ENCODE measurements around the gene OSBPL5.

Gene OSBPL5

DNA sequence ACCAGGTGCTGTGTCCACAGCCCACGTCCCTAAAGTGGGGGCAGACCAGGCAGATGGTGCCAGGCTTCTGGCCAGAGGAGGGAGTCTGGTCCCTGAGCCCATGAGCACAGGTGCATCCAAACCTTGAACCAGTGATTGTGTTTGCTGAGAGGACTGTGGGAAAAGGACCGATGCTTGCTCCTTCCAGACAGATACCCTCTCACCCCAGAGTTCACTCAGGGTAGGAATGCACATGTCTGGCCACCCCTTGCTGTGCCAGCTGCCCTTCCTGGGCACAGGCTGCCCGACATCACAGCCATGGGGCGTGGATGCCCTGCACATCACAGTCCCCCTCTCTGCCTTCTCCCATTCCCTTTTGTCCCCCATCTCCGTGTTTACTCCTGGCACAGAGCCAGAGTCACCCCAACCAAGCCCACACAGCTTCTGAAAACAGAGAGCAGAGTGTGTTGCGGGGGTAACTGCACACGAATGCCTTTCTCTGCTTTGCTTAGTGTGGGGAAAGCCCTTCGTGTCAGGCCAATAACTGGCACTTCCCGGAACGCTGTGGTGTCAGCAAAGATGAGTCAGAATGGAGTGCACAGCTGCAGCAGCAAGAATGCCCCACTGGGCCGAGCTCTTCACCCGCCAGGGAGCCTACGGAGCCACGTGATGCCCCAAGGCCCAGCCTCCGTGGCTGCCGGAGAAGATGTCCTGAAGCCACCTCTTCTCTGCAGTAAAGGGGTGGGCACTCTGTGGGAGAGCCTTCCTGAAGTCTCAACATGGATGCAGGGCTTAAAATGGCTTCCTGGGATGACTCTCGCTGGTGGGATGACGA lies 115.5 kb downstream of the OSBPL5 start:
- peak; percentile 52 for DNase-seq

DNA sequence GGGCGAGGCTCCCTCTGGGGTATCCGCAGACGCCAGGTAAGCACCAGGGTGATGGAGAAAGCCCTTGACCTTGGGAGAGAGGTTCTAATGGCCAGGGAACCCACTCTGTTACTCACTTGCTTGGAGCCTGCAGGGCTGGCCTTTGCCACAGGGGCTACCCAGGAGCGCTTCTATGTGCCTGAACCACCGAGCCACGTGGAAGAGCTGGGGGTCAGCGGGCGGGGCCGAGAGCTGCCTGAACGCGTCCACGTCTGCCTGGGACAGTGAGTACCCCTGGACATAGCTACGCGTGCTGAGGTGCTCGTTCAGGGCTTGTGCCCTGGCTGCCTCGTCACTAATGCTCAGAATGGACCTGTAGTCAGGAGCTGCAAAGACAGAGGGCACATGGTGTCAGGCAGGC lies 117.5 kb downstream of the OSBPL5 start:
- no peak for DNase-seq

DNA sequence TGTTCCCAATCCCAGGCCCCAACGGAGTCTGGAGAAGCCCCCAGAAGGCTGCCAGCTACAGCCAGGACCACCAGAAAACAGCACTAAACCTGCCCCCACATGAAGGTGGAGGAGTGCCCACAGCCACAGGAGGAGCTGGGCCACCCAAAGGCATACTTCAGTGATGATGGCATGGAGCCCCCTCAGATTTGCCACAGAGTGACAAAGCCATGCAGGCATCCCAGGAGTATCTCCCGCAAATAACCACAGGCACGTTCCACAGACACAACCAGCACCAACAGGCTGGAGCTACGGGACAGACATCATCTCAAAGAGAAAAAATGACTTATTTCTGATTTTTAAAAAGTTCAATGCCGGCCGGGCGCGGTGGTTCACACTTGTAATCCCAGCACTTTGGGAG lies 118.5 kb downstream of the OSBPL5 start:
- DNase-seq: no peak

DNA sequence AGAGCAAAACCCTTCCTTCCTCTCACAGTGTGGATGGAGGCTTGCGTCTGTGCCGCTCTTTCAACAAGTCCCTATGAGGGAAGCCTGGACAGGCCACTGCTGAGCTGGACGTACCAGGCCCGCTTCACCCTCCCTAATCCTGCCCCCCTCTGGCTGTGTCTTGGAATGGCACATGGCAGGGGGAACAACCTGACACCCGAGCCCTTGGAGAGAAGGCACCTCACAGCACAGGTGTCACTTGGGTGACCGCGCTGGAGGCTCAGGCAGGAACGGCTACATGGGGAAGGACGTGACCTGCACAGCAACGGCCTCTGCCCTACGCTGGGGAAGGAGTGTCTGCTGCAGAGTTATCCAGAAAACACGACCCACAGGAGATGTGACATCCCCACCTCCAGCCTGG lies 118.9 kb downstream of the OSBPL5 start:
- DNase-seq: no peak

DNA sequence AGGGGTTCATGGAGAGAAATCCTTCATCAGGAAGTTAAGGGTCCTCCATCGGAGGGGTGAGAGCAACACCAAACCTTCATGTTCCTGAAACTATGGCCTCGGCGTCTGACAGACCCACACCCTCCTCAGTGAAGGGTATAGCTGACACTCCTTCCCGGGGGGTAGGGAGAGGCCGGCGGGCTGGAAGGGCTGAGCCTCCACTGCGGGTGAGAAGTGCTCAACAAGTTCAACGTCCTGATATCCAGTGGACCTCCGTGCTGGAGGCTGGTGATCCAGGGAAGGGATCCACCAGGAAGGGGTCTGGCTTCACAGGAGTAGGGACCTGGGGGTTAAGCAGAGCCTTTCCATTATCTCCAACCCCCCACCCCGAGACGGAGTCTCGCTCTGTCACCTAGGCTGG lies 120.2 kb downstream of the OSBPL5 start:
- DNase-seq: no peak

DNA sequence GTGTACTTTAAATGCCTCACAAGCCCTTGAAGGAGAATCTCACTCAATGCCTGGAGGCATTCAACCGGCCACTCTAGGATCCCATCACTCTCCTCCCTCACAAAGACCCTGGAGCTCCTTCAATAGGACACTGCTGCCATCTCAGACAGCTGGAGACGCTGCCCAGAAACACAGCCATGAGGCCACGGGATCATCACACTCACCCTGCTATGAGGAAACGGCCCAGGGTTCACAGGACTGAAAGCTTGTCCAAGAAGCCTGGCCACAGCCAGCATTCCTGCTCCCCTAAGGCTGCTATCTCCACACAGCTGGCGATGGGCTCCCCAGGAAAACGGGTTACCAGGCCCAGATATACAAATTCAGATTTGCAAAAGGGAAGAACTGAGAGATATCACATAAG lies 121.1 kb downstream of the OSBPL5 start:
- DNase-seq: no peak

DNA sequence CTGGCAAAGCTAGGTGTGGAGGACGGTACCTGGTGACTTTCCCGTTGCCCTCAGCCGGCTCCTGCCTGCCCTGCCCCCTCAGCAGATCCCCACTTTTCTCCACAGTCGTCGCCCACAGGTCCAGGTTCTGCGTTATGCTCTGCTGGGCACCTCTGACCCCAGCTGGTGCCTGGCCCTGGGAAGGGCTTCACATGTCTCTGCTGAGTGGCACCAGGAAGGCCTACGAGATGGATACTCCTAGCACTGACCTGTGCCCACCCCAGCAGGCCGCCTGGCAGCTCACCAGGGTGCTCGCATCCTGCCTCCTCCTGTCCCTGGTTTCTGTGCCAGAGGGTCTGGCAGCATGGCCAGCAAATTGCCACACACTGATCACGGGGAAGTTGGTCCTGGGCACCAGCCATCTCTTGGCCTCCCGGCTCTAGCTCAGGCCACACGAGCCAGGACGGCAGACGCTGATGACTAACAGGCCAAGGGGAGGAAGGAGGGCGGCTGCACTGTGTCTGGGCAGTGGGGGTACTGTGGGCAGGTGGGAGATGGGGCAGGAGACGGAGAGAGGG lies 121.7 kb downstream of the OSBPL5 start:
- DNase-seq: no peak

DNA sequence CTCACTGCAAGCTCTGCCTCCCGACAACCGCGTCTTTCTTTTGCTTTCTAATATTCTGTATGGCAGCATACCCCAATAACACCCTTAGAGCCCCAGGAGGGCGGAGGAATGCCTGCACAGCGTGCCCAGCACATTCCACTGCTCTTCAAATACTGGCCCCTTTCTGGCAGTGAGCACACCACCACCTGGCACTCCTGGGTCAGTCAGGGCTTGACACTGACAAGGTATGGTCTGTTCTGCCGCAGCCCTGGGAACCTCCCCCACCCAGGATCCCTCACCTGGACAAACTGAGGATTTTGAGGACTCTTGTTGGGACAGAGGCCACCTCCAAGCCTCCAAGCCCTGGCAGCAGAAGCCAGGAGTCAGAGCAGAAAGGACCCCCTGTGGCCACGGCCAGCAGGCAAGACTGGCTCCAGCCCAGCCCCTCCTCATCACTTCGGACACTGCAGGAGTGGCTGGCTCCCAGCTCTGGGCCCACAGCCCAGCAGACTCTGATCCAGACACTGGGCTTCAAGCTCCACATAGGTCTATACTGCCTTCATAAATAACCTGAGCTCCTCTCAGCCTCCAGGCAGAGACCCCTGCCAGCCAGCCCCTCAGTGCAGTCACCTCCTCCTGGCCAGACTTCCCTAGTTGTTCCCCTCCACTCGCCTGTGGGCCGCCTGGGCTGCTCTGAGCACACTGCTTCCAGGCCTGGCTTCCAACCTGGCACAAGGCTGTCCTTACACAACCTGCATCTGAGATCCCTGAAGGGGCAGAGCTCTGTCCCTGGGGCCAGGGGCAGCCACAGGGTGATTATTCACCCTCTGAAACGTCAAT lies 122.4 kb downstream of the OSBPL5 start:
- peak; percentile 63 for DNase-seq

DNA sequence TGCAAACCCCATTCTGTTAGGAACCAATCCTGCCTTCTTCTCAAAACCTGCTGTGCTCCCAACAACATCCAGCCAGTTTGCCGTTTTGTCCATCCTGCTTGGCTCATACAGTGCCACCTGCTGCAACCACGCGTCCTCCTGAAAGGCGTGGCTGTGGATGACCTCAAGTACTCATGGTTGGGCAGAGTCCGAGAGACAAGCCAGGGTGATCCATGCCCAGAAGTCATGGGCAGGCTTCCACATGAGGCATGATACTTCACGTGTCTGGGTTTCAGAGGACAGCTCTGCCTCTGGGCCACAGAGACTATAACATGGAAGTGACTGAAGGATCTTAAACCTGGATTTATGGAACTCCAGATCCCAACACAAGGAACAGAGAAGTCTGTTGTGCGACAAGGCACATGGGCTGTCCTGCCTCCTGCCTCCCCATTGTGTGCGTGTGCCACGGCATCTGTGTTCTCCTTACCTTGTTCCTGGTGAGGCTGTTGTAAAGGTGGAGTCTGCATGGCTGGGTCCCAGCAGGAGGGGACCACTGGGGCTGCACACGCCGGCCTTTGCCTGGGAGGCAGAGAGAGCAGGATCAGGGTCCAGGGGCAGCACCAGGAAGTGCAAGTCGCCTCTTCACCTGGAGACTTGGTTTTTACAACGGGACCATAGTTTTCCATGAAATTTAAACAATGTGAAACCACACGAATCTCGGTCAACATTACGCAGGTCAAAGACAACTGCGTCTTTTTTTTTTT lies 123.2 kb downstream of the OSBPL5 start:
- DNase-seq: no peak

DNA sequence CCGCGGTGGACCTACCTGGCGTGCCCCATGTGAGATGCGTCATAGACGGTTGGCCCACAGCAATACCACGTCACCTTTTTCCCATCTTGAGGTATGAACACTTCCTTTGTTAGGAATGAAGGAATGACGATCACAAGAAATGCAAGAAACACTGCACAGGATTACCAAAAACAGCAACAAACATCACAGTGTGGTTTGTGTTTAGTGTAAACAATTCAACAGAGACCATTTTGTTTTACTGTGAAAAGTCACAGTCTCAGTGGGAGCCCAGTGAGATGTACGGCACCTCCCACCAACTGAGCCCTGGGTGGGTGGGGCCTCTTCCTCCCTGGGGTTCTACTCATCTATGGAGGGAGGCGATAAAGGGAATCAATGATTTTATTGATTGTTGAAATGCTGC lies 124.2 kb downstream of the OSBPL5 start:
- no peak for DNase-seq

DNA sequence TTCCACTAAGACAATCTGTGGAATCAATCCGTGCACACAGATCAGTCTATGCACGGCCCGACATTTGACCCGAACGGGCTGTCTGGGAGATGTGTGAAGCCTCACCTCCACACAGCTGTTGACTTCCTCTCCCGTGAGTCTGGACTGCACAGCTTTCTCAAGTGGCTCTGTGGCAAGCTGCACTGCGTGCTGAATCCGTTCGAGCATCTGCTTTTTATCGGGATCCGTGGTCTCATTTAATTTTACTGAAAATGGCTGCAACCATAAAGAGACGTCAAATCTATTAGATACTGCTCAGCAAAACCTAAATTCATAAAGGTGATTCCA lies 127.2 kb downstream of the OSBPL5 start:
- no peak for DNase-seq
